ENCODE results near the gene ATRN. TPM values are rescaled to one million over a fixed set of nuclear protein-coding genes. Genes with fewer than 3 reads are reported as not detected.

The ATRN gene
- polyA plus RNA-seq, 1 donor (not counting 4 experiments of a cell fraction or from before 2014, with no cell fraction given), result 49.9 TPM

GRCh38 chr20:3560578-3560977 lies 89.8 kb downstream of the ATRN start:
- no peak overlapping the region for H3K4me3 ChIP-seq (ENCODE audit: control insufficient read depth in 2 of 3, extremely low read depth in 1 of 3, insufficient read depth in 2 of 3, low read depth in 1 of 3, low read length in 3 of 3)
- dilution Hi-C loops (cut with MboI; ENCODE audit: extremely low pct_ligation_motif_present, low sequenced_read_pairs), result no loop called here
- TF ChIP-seq EZH2 (IDR thresholded peaks at IDR 0.05; ENCODE audit: low read length) (no peak), CTCF (optimal IDR thresholded peaks at IDR 0.05 in 1 of 3, IDR thresholded peaks at IDR 0.05 in 1 of 3, conservative IDR thresholded peaks at IDR 0.05 in 1 of 3; ENCODE audit: extremely low read depth in 1 of 3, insufficient read depth in 2 of 3, low read length in 3 of 3) (no peak)
- DNase-seq (ENCODE audit: low read depth, low spot score), result no peak
- H4K20me1 ChIP-seq (ENCODE audit: control insufficient read depth, extremely low read depth, insufficient read depth, low read length), result peaks cover 3% of the 10 kb centered on the region
- no peak overlapping the region for H3K9ac ChIP-seq (ENCODE audit: control insufficient read depth, extremely low read depth, insufficient read depth, low read length)
- no peak overlapping the region for H2AFZ ChIP-seq (ENCODE audit: control insufficient read depth, low read length)
- no peaks in the 10 kb centered on the region for H3K27me3 ChIP-seq (ENCODE audit: control insufficient read depth, extremely low read depth, insufficient read depth, low read length)
- no peaks in the 10 kb centered on the region for H3K4me1 ChIP-seq (ENCODE audit: control insufficient read depth, extremely low read depth, insufficient read depth, low read length)
- H3K79me2 ChIP-seq (ENCODE audit: control insufficient read depth, insufficient read depth, low read length), result no peaks in the 10 kb centered on the region
- H3K9me3 ChIP-seq (ENCODE audit: control insufficient read depth, low read depth, low read length), result no peaks in the 10 kb centered on the region
- H3K9me1 ChIP-seq (ENCODE audit: control insufficient read depth, extremely low read depth, insufficient read depth, low read length), result no peaks in the 10 kb centered on the region
- no peak overlapping the region for H3K4me2 ChIP-seq (ENCODE audit: control insufficient read depth, extremely low read depth, insufficient read depth, low read depth, low read length)
- H3K36me3 ChIP-seq (ENCODE audit: control insufficient read depth in 2 of 2, extremely low read depth in 1 of 2, insufficient read depth in 2 of 2, low read length in 2 of 2), result peaks cover 2 to 9% of the 10 kb centered on the region in 2 experiments
- FAIRE-seq, result peak; percentile 55
- no peak overlapping the region for H3K27ac ChIP-seq (ENCODE audit: control insufficient read depth, insufficient read depth, low read length)

DNA sequence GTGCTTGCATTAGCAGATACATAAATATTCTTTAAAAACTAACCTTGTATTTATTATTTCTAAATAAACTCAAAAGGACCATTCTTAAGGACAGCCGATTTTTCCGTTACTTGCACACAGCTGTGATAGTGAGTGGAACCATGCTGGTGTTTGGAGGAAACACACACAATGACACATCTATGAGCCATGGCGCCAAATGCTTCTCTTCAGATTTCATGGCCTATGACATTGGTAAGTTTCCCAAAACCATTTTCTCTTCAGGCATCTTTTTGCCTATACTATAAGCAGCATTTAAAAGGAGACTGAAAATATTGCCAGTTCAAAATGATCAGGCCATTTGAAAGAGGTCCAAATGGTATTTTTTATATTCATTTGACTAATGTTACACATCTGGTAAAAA lies 92.3 kb downstream of the ATRN start:
- Histone ChIP-seq H3K27ac (ENCODE audit: control insufficient read depth, insufficient read depth, low read length) (no peak overlapping the region), H4K20me1 (ENCODE audit: control insufficient read depth, extremely low read depth, insufficient read depth, low read length) (peaks cover 3% of the 10 kb centered on the region), H2AFZ (ENCODE audit: control insufficient read depth, low read length) (no peak overlapping the region), H3K9ac (ENCODE audit: control insufficient read depth, extremely low read depth, insufficient read depth, low read length) (no peak overlapping the region), H3K9me1 (ENCODE audit: control insufficient read depth, extremely low read depth, insufficient read depth, low read length) (no peaks in the 10 kb centered on the region), H3K4me2 (ENCODE audit: control insufficient read depth, extremely low read depth, insufficient read depth, low read depth, low read length) (no peak overlapping the region), H3K36me3 (ENCODE audit: control insufficient read depth in 2 of 2, extremely low read depth in 1 of 2, insufficient read depth in 2 of 2, low read length in 2 of 2) (peaks cover 4 to 9% of the 10 kb centered on the region in 2 experiments), H3K4me3 (ENCODE audit: control insufficient read depth in 2 of 3, extremely low read depth in 1 of 3, insufficient read depth in 2 of 3, low read depth in 1 of 3, low read length in 3 of 3) (no peak overlapping the region), H3K9me3 (ENCODE audit: control insufficient read depth, low read depth, low read length) (no peaks in the 10 kb centered on the region), H3K4me1 (ENCODE audit: control insufficient read depth, extremely low read depth, insufficient read depth, low read length) (no peaks in the 10 kb centered on the region), H3K27me3 (ENCODE audit: control insufficient read depth, extremely low read depth, insufficient read depth, low read length) (no peaks in the 10 kb centered on the region), H3K79me2 (ENCODE audit: control insufficient read depth, insufficient read depth, low read length) (no peaks in the 10 kb centered on the region)
- dilution Hi-C loops (cut with MboI; ENCODE audit: extremely low pct_ligation_motif_present, low sequenced_read_pairs), result no loop called here
- TF ChIP-seq CTCF (optimal IDR thresholded peaks at IDR 0.05 in 1 of 3, IDR thresholded peaks at IDR 0.05 in 1 of 3, conservative IDR thresholded peaks at IDR 0.05 in 1 of 3; ENCODE audit: extremely low read depth in 1 of 3, insufficient read depth in 2 of 3, low read length in 3 of 3), result no peak
- no peak for TF ChIP-seq EZH2 (IDR thresholded peaks at IDR 0.05; ENCODE audit: low read length)
- no peak for DNase-seq (ENCODE audit: low read depth, low spot score)
- FAIRE-seq, result no peak

Measured in keratinocyte (primary cell).